Liver (tissue), 3 donors: ENCODE data around the gene TTC1.

Experiments used
- EGR1 ChIP-seq, 2 donors: IDR thresholded peaks; 2 replicates each; pipeline ENCODE4 v1.6.1; 2016 to 2018; ENCODE audit warnings: antibody characterized with exemption in 2 of 2, low read depth in 2 of 2
- JUND ChIP-seq, 2 donors: IDR thresholded peaks; 2 replicates each; pipeline ENCODE4 v1.6.1; 2016; ENCODE audit warnings: antibody characterized with exemption in 2 of 2
- RAD21 ChIP-seq, 2 donors: IDR thresholded peaks; 2 replicates each; pipeline ENCODE4 v1.6.1; 2016; ENCODE audit warnings: antibody characterized with exemption in 2 of 2, mild to moderate bottlenecking in 2 of 2
- REST ChIP-seq: IDR thresholded peaks from 2 replicates; pipeline ENCODE4 v1.6.1; 2016; ENCODE audit warnings: antibody characterized with exemption, mild to moderate bottlenecking
- RXRA ChIP-seq, 2 donors: IDR thresholded peaks; 2 replicates each; pipeline ENCODE4 v1.6.1; 2017 to 2018; ENCODE audit warnings: antibody characterized with exemption in 2 of 2, mild to moderate bottlenecking in 1 of 2
- SP1 ChIP-seq: IDR thresholded peaks from 2 replicates; pipeline ENCODE4 v1.6.1; 2018; ENCODE audit warnings: antibody characterized with exemption, mild to moderate bottlenecking
- TAF1 ChIP-seq: conservative IDR thresholded peaks from 2 replicates; pipeline ENCODE4 v1.6.1; 2016; ENCODE audit warnings: antibody characterized with exemption, mild to moderate bottlenecking
- TF ChIP-seq, protein P1 (sequence below): fragments of 150-350 bp; IDR thresholded peaks from 2 replicates; pipeline ENCODE4 v1.5.1; 2017; ENCODE audit warnings: improper control_type of control experiment, low read depth, low read length; ENCODE audit not compliant: missing input control
- TF ChIP-seq, protein P2 (sequence below): IDR thresholded peaks from 2 replicates; pipeline ENCODE4 v1.6.1; 2016; ENCODE audit warnings: antibody characterized with exemption
- donor health status: healthy.
- donor health status: healthy.

DNA sequence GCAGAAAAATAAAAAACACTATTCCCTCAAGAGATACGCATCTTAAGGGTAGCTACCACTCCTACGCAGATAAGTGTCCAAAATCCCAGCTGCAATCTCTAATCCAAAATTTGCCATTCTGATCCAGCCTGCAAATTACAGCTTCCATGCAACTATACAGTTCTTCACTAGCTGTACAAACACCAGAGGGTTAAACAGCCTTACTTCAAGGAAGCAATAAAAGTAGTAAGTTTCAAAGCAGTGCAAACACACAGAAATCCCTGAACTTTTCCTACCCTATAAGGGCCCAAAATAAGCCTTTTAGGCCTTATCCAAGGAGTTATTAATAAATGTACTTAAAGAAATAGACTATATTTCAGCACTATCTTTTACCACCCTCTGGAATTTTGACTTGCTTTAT lies 70.8 kb downstream of the TTC1 start:
- TF ChIP-seq, protein P1, sequence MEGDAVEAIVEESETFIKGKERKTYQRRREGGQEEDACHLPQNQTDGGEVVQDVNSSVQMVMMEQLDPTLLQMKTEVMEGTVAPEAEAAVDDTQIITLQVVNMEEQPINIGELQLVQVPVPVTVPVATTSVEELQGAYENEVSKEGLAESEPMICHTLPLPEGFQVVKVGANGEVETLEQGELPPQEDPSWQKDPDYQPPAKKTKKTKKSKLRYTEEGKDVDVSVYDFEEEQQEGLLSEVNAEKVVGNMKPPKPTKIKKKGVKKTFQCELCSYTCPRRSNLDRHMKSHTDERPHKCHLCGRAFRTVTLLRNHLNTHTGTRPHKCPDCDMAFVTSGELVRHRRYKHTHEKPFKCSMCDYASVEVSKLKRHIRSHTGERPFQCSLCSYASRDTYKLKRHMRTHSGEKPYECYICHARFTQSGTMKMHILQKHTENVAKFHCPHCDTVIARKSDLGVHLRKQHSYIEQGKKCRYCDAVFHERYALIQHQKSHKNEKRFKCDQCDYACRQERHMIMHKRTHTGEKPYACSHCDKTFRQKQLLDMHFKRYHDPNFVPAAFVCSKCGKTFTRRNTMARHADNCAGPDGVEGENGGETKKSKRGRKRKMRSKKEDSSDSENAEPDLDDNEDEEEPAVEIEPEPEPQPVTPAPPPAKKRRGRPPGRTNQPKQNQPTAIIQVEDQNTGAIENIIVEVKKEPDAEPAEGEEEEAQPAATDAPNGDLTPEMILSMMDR = no peak
- TF ChIP-seq SP1 (no peak), JUND (IDR thresholded peaks at IDR 0.05) (no peak), EGR1 (IDR thresholded peaks at IDR 0.05; ENCODE audit: low read depth in 2 of 2) (no peak), REST (no peak), TAF1 (no peak), RAD21 (IDR thresholded peaks at IDR 0.05) (no peak), RXRA (IDR thresholded peaks at IDR 0.05) (no peak)
- TF ChIP-seq, protein P2, sequence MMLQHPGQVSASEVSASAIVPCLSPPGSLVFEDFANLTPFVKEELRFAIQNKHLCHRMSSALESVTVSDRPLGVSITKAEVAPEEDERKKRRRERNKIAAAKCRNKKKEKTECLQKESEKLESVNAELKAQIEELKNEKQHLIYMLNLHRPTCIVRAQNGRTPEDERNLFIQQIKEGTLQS = no peak
